Stimulated activated CD8-positive, alpha-beta memory T cell treated with anti-CD3 and anti-CD28 coated beads, Interleukin-12 subunit alpha, Interleukin-12 subunit beta, amount 100 ng/mL, for 24 hours (primary cell): Measurements from ENCODE around the gene FAM210B.
"Not testable (repeated sequence)": the region's sequence is repeated elsewhere in the genome, so short reads cannot be mapped to it uniquely, and the experiment has no call there.

Source experiments
- DNase-seq: peaks from one replicate; pipeline ENCODE4 v3.0.0-alpha.2; 2020; ENCODE audit errors: extremely low read depth

Gene FAM210B

GRCh38 chr20:56358600-56359211, at the start of gene FAM210B:
TSS of gene FAM210B (plus strand) at chr20:56358974. CDS start at chr20:56359006, 32 bp downstream.
- DNase-seq, result peak; percentile 57

- DNase-seq, result no peak
Measured at GRCh38 chr20:56316051-56316450, 42.7 kb upstream of the FAM210B start.

DNA sequence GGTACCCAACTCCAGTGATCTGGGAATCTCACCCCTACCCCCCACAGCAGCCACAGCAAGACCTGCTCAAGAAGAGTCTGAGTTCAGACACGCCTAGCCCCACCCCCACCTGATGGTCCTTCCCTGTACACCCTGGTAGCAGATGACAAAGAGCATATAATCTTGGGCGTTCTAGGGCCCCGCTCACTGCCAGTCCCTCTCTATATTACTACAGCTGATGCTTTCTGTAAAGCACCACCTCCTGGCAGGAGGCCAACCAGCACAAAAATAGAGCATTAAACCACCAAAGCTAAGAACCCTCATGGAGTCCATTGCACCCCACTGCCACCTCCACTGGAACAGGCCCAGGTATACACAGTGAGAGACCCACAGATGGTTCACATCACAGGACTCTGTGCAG, 42.3 kb upstream of the FAM210B start:
- DNase-seq, result no peak

DNA sequence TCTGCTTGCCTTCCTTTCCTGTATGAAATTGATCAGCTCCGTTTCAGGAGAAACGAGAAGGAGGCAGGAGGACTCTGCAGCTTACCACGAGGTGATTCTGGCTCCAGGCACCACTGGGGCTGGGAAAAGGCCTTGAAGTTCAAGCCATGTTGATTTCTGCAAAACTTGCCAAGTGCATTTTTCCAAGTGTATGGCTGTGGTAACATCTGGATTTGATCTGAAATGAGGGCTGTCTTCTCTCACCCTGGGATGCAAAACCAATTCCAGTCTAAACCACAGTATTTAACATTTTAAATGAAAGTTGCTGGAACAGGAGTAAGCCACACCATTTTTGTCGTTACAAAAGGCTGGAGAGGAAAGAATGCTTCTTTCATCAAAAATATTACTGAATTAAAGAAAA, 36.1 kb upstream of the FAM210B start:
- DNase-seq, result no peak

- no peak for DNase-seq
Measured at GRCh38 chr20:56323206-56323605, 35.6 kb upstream of the FAM210B start.

DNA sequence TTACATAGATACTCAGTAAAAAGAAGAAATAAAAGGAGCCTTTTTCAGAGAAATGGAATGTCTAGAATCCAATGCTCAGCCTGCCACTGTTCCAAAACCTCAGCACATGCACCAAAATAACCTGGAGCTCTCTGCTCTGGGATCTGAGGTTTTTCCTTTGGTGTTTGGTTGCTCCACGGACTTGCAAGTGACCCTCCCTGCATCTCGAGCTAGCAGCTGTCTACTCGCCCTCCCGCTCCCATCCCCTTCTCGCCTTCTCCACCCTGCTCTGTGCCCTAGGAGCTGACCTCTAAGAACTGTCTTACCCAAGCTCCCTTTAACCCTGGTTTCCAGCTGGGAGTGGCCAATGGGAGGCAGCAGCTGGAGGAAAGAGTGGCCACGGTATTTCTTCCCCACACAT, 35.1 kb upstream of the FAM210B start:
- no peak for DNase-seq

DNA sequence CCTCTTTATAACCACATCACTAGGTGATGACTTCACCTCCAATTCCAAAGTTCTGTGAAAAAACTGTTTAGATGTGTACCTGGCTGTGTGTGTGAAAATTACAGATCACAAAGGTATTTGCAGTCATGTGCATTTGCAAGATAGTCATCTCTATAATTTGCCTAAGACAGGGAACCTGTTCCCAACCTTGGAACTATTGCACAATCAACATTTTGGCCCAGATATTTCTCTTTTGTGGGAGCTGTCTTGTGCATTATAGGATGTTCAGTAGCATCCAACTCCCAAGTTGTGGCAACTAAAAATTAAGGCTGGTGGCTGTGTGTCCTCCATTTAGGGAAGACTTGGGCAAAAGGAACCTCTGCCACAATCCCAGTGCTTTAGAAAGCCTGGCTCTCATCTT, 34.0 kb upstream of the FAM210B start:
- no peak for DNase-seq

GRCh38 chr20:56328861-56329260, 29.9 kb upstream of the FAM210B start:
- DNase-seq, result no peak

- not testable (repeated sequence) for DNase-seq
Measured at GRCh38 chr20:56336709-56337108, 22.1 kb upstream of the FAM210B start.

- DNase-seq, result no peak
Measured at GRCh38 chr20:56342783-56343182, 16.0 kb upstream of the FAM210B start.

- DNase-seq, result no peak
Measured at GRCh38 chr20:56343861-56344381, 14.9 kb upstream of the FAM210B start.

DNA sequence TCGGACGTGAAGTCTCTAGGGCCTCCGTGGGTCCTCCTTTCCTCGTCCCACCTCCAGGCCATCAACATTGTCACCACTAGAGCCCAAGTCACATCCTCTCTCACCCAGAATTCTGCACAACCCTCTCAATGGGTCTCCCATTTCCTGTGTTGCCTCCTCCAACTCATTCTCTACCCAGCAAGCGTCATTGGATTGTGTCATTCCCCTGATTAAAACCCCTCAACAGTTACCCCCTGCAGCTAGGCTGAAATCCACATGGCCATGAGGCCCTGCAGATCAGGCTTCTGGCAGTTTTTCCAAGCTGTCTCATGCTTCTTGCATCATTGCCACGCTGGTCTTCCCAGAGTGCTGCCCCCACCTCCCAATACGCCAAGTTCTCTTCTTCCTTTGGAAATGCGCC, 12.9 kb upstream of the FAM210B start:
- DNase-seq, result no peak

DNA sequence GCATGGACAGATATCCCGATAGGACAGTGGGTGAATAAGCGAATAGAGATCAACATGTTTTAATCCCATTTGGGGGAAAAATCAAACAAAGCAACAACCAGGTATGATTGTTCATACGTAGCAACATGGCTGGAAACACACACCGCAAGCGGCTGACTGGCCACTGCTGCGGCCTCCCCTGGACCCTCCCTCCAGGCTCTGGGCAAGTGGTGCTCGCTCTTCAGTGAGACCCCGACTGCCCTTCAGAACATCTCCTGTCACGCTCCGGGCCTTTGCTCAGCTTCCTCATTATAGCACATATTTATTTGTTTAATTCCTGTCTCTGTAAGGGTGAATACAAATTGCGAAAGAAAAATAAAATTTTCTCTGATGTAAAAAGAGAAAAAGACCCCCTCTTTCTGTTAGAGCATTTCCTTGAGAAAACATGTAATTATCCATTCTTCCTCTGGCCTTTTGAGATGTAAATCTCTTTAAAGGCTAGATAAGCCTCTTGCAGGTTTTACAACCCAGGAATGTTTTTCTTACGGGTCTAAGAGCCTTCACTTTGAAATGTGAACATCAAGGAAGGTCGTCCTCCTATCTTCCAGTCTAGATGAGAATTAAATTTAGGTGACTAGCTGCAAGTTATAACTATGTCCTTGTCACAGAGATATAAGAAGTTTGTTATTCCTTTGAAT, 11.0 kb upstream of the FAM210B start:
- no peak for DNase-seq

DNA sequence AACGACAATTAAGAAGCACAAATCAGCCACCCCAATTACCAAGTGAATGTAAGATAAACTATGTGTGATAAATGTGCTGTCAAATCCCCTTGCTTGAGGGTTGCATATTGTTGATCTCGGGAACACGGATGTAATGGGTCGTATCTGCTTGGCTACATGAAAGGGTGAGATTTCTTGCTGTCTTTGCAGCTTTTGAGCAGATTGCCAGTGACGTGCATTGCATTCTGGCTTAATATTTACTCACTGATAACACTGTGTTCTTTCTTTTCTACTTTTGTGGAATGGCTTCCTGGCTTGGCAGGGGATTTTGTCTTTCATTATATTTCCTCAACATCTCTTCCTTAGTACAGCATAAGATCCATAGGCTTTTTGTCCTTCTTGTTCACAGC, 10.5 kb upstream of the FAM210B start:
- DNase-seq, result no peak

DNA sequence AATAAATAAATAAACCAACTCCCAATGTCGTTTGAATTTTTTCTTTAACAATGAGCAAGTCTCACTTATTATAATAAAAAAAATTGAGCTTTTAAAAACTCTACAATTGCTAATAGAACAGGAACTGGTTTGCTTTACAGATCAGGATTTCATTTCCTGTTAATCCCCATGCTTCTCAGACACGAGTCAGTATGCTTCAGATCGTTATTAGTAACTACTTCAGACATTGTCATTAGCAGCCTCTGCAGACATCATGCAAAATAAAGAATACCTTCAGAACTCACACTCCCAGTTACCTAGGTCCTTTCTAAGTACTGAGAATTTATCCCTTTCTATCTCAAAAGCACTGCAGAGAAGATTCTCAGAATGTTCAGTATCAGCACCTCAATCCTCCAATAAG, 10.0 kb upstream of the FAM210B start:
- no peak for DNase-seq

DNA sequence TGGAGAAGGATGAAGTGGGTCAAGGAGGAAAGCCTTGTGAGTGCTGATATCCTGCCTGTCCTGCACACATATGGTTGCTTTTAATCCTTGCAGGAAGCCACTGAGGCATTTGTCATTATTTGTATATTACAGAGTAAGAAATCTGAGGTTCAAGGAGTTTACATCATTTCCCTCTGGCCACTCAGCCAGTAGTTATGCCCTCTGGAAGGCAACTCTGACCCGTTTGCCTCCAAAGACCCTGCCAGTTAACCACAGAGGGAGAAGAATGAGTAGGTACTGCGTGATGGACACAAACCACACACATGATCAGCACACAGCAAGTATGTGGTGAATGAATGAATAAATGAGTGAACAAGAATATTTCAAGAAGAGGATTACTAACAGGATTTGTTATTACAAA, 7.9 kb upstream of the FAM210B start:
- DNase-seq, result no peak

DNA sequence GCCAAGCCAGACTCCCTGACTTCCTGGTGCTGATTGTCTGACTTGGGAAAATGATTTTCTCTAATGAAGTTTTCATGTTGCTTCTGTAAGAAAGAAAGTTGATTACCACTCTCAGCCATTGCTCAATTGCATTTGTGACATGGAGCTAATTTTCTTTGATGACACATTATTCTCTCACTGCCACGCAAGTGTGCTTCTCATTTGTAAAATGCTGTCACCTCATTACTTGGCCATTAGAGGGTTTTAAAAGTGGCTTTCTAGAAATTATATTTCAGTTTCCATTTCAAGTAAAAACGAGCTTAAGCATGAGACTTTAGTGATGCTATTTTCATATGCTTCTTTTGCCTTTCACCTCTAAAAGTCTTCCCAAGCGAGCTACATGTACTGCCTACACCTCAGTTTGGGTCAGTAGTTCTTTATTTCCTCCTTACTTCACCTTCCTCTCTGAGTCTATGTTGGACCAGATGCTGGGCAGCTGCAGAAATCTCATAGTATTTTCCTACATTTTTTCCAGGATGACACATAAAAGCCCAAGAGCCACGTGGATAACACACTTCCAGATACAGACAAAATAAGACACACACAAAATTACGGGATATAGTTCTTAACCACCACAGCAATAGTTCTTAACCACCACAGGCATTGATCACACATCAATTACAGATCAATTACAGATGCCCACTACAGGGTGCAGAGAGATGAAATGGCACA, 6.3 kb upstream of the FAM210B start:
- DNase-seq, result no peak

DNA sequence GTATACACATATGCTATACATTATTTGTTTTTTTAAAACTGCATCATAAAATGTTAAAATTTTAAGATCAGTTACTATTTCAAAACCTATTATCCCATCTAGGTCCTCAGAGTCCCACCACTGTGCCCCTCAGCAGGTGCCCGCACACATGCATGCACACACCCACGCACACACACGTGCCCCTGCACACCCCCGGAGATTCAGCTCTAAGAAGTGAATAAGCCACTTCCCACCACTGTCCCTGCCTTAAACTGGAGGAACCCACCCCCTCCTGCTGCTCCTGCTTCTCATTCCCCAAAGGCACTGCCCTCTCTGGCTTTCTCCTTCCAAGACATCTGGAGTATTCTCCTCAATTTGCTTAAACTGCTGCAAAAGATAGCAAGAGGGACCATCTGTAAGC, 5.4 kb upstream of the FAM210B start:
- DNase-seq, result no peak

- DNase-seq, result no peak
Measured at GRCh38 chr20:56358070-56358469, 704 bp upstream of the FAM210B start.

DNA sequence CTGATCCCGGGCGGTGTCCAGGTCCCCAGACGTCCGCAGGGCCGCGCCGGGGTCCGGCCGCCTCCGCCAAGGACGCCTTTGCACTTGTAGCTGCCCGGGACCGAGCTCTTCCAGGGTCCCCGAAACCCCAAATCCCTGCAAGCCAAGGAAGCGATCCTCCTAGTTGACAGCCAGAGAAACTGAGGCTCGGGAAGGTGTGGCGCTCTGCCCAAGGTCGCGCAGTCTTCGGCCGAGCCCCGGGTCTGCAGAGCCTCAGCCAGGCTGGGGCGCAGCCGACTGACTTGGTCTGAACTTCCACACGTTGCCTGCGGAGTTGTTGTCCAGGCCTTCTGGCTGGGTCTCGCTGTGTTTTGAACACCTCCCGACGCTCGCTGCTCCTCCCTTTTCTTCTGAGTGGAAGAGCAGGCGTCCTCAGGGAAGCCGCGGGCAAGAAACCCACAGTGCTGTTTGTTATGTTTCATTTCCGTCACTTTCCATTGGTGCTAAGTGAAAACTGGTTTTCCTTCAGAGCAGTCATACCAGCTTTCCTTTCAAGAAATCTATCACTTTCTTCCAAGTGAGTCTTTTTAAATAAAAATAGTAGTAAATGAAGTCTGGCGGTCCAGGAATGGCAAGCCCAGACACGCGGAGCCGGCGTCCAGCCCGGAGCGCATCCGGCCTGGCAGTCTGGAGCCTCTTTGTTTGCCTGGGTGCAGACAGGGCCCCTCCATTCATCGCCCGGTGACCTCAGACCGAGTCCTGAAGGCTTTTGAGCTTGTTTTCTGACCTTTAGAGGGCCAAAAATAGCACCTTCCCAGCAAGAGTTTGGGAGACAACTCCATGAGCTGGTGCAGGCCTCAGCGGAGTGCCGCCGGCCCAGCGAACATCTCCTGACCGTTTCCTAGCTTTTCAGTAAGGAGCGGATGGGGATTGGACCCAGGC, 698 bp downstream of the FAM210B start:
- DNase-seq, result no peak

GRCh38 chr20:56360133-56360907, 1.5 kb downstream of the FAM210B start:
- DNase-seq, result no peak
